ENCODE measurements around the gene SPIN2B.

Gene SPIN2B

GRCh38 chrX:57070185-57070984, 51.0 kb downstream of the SPIN2B start:
- DNase-seq = no peak

Data from fibroblast of skin of abdomen (primary cell).